ENCODE data around the gene ADK. TPM values are rescaled to one million over a fixed set of nuclear protein-coding genes. Genes with fewer than 3 reads are reported as not detected.
"Not testable (repeated sequence)": the region's sequence is repeated elsewhere in the genome, so short reads cannot be mapped to it uniquely, and the experiment has no call there.

ADK gene
- polyA plus RNA-seq, 12 donors = 28.2 to 42.0 (median 36.5) TPM; not detected in 1

DNA sequence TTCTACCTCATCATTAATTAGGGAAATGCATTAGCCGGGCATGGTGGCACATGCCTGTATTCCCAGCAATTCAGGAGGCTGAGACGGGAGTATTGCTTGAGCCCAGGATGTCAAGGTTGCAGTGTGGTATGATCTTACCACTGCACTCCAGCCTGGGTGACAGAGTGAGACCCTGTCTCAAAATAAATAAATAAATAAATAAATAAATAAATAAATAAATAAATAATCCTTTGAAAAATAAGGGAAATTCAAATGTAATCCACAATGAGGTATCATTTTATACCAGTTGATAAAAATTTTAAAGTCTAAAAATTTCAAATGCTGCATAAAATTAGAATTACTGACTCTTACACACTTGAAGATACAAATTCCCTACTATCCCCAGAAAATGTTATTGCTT, 334.3 kb downstream of the ADK start:
- no peak for DNase-seq

DNA sequence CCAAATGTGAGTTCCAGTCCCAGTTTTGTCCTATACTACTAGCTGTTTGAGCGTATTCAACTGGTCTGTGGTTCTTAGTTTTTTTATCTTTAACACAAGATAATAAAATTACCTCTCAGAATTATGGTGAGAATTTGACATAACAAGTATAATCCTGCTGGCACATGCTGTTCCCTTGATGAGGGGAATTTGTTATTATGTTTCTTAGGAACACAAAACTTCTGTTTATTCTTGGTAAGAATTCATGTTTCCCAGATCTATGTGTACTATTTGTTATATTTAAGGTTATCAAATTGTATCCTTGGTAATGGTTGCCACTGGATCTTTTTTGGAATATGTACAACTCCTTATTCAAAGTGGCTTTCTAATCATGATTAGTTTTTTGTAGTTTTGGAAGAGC, 335.6 kb downstream of the ADK start:
- DNase-seq = no peak

DNA sequence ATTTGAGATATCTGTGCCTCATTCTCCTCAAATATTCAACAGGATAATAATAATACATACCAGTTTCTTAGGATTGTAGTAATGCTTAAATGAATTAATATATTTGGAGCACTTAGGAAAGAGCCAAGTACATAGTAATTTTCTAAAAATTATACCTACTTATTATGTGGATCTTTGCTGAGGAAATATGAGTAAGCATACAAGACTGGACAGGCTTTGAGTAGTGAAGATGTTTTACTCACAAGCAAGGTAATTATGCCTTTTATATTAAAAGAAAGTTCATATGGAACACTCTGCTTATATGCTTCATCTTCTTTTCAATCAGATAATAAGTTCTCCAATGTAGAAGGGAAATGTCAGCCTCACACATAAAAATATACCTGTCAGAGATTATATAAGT, 337.9 kb downstream of the ADK start:
- no peak for DNase-seq

DNA sequence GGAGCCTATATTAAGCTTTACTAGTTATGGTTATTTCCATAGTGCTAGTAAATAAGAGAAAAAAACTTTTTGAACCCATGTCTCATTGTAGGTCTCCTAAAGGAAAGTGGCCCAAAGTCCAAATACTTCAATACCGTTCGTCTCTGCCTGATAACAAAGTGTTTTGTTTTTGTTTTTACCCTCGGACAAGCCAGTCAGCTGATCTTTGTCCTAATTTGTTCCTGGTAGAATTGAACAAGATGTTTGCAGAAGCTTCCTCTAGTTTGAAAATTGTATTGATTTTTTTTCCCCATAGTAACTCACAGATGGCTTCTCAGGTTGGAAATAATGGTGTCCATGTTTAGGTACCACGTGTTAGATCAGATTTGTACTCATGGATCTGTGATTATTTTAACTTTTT, 339.5 kb downstream of the ADK start:
- DNase-seq = no peak

DNA sequence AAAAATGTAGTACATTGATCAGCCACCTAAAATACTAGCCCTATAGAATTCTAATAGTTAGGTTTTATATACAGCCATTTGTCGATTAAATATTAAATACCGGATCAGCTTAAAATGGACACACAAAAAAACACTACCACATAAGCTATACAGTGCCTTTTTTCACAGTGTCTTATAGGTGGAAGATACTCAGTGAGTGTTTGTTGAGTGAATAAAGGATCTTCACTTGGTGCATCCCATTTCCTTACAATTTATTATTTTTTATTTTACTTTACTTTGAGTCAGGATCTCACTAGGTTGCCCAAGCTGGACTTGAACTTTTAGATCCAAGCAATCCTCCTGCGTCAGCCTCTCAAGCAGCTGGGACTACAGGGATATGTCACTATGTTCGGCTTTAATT, 340.0 kb downstream of the ADK start:
- DNase-seq = no peak

DNA sequence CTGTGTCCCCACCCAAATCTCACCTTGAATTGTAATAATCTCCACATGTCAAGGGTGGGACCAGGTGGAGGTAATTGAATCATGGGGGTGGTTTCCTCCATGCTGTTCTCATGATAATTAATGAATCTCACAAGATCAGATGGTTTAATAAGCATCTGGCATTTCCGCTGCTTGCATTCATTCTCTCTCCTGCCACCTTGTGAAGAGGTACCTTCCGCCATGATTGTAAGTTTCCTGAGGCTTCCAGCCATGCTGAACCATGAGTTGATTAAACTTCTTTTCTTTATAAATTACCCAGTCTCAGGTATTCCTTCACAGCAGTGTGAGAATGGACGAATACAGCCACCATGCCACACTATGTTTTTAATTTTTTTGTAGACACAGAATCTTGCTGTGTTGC, 345.3 kb downstream of the ADK start:
- DNase-seq = not testable (repeated sequence)

DNA sequence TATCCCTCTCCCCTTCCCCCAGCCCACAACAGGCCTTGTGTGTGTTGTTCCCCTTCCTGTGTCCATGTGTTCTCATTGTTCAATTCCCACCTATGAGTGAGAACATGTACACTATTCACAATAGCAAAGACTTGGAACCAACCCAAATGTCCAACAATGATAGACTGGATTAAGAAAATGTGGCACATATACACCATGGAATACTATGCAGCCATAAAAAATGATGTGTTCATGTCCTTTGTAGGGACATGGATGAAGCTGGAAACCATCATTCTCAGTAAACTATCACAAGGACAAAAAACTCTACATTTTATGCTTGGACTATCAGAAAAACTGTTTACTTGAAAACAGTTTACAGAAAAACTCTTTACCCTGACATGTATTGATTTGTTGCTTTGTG, 347.6 kb downstream of the ADK start:
- DNase-seq = not testable (repeated sequence)

DNA sequence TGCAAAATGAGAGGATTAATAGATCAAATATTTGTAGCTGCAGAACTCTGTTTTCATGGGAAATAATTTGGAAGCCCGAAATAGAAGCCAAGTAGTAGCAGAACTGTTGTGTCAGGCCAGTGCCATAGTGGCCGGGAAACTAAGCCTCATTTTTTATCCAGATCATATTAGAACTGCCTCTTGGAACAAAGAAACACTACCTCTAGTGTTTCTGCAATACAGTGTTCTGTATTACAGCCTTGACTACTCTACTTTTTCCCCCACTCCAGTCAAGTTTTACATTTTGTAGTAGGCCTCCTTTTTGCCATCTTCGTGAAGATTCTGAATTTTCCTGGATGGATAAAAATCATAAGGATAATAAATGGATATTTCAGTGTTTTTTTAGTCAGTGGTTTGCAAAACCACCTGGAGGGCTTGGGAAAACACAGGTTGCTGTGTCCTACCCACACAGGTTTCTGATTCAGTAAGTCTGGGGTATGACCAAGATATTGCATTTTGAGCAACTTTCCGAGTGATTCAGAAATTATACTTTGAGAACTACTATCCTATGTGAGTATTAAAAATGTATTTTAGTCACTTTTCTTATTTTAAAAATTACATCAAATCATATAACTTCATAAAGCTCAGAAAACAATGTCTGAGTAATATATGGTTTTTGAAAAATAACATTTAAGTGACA, 349.1 kb downstream of the ADK start:
- DNase-seq = no peak

DNA sequence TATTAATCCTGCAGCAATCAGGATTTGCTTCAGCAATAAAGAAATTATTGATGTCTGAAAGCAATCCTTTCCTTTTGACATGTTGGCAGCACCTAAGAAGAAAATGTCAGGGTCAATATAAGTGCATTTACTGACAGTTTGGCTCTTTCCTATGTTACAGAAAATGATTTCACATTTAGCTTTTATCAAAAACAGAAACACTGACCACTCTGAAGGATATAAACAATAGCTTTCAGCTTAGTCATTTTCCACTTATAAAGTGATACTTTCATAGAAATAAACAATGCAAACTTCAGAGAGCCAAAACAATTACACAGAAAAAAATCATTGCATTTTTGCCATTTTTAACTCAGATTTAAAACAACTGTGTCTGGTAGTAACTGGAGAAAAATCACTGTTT, 349.8 kb downstream of the ADK start:
- no peak for DNase-seq

DNA sequence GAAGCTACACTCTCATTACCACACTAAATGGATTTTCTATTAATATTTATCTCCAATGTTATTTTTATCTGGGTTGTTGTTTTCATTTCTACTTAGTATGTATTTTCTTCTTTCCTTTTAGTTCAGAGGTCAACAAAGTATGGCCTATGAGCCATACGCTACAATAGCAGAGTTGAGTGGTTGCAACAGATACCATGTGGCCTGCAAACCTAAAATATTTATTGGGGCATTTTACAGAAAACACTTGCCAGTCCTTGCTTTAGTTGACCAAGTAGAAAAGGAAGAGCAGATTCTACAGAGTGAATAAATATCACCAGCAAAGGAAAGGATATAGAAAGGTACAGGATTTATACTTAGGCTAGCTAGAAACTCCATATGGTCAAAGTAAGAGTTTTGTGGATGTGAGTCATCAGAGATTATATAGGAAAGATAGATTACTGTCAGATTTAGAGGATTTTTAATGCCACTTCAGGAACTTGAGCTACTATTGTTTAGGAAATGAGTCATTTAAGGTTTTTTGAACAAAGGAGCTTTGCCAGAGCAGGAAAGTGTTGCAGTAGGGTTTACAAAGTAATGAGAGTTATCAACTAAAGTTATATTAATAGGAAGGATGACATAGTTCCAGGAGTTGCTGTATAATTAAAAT, 352.1 kb downstream of the ADK start:
- DNase-seq = no peak

DNA sequence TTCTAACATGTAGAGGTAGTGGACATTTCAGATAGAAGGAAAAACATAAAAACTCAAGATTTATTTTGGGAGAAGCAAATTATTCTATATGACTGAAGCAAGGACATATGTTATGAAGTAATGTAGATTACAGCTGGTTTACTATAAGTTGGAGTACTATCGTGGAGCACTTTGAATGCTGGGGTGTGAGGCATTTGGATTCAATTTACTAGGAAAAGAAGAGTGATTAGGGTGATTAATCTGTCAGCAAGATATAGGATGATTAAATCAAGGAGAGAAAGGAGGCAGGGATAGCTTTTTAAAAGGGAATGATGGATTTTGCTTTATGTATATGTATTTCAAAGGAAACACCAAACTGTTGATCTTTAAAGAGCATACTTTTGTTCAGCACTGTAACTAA, 356.9 kb downstream of the ADK start:
- no peak for DNase-seq

DNA sequence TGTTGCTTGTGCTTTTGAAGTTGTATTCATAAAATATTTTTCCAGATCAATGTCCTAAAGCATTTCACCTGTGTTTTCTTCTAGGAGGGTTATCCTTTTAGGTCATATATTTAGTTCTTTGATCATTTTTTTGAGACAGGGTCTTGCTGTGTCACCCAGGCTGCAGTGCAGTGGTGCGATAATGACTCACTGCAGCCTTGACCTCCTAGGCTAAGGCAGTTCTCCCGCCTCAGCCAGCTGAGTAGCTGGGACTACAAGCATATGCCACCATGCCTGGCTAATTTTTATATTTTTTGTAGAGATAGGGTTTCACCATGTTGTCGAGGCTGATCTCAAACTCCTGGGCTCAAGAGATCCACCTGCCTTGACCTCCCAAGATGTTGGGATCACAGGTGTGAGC, 359.6 kb downstream of the ADK start:
- DNase-seq = no peak

DNA sequence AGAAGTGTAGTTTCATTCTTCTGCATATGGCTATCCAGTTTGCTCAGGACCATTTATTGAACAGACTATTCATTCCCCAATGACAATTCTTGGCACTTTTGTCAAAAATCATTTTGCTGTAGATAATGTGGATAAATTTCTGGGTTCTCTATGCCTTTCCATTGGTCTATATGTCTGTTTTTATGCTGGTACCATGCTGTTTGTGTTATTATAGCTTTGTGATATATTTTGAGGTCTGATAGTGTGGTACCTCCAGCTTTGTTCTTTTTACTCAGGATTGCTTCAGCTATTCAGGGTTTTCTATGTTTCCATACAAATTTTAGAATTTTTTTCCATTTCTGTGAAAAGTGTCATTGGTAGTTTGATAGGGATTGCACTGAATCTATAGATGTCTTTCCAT, 360.0 kb downstream of the ADK start:
- no peak for DNase-seq

DNA sequence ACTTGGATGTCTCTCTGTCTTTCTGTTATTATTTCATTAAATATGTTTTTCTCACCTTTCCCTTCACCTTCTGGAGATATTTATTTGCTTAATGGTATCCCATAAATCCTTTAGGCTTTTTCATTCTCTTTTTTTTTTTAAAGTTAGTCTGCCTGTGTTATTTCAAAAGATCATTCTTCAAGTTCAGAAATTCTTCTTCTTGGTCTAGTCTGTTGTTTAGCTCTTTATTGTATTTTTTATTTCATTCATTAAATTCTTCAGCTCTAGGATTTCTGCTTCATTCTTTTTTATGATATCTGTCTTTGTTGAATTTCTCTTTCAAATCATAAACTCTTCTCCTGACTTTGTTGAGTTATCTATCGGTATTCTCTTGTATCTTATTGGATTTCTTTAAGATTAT, 363.3 kb downstream of the ADK start:
- DNase-seq = no peak

DNA sequence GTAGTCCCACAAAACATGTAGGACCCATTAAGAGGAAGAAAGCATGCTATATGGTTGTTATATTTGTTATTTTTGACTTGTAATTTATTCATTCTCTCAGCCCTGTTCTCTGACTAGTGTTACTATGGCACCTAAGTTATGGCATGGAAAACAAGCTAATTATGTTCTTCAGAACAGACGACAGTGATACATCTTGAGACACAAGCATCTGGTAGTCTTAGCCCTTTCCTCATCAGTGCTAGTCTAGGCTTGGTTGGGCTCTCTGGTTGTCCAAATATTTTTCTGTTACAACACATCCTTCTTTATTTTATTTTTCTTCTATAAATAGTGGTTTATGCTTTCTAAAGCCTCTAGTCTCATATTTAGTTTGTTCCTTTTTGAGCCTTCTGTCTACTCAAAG, 367.0 kb downstream of the ADK start:
- DNase-seq = no peak

DNA sequence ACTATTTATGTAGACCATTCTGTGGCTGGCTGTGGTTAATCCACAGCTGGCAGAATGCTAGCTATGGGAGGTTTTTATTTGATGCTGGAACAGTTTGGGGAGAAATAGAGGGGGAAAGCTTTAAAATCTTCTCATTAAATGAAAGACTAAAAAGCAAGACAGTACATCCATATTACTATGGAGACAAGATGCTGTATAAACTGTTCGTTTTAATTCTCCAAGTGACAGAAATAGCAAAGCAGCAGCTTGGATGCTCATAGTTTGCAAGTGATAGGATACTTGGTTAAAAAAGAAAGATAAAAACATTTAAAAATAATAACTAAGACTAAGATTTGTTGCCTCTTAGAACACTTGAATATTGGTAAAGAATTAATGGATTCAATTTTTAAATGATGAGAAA, 370.5 kb downstream of the ADK start:
- DNase-seq = no peak

DNA sequence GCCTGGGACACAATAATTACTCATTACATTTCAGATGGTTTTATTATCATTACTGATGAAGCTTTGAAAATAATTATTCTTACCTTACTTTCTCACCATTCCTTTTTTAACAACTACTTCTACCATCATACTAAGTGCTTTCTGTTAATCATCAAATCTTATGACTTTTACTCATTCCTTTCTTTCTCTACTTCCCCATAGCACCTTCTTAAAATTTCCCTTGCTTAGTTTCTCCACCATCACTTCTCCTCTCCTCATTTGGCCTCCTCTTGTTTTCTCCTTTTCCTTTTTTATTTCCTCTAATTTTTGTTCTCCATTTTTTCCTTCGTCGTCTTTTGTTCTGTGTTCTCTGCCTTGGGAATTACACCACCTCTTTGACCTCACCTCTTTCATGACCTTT, 372.2 kb downstream of the ADK start:
- DNase-seq = no peak

DNA sequence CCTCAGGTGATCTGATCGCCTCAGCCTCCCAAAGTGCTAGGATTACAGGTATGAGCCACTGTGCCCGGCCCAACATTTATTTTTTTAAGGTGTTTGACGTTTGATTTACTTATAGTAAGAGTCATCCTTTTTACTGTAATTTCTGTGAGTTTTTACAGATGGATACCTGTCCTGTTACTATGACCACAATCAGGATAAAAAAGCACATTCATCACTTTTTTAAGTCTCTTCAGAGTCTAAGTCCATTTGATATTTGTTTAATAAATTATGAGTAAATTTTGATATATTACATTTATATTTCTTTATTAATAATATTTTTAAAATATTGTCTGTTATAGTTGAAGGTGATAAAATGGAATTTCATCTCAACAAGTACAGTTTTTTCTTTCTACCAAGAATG, 374.9 kb downstream of the ADK start:
- DNase-seq = no peak

DNA sequence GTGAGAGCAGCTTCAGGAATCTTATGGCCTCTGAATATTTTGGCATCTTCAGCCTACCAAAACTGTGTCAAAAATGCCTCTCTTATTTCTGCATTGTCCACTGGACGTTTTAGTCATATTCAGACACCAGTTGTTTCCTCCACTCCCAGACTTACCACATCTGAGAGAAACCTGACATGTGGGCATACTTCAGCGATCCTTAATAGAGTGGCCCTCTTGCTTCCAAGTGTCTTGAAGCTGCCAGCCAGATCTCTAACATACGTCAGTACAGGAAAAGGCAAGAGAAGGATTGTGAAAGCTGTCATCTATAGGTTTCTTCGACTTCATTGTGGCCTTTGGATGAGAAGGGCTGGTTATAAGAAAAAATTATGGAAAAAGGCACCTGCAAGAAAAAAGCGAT, 376.6 kb downstream of the ADK start:
- not testable (repeated sequence) for DNase-seq

DNA sequence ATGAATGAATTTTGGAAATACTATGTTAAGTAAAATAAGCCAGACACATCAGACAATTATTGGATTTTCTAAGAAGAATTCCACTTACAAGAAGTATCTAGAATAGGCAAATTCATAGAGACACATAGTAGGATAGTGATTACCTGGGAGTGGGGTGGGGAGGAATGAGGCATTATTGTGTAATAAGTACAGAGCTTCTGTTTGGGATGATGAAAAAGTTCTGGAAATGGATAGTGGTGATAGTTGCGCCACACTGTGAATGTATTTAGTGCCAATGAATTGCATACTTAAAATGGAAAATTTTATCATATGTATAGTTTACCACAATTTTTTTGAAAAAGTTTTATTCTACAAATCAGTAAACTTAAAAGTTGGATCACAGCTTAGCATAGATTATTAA, 378.2 kb downstream of the ADK start:
- no peak for DNase-seq

DNA sequence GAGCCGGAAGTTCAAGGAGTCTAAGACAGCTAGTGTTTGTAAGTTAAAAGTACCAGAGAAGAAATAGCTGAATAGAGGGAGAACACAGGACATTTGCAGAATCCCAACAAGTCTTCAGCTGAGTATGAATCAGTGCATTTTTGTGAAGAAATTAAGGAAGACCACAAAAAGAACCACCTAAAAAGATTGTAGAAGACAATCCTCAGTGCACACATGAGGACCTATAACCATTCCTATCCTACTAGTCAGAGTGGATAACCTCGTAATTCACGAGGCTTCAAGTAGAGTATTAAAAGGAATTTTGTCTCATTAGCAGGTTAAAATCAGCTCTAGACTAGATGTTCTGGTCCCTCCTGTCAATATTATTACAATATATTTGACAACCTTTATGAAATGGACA, 380.0 kb downstream of the ADK start:
- DNase-seq = no peak

DNA sequence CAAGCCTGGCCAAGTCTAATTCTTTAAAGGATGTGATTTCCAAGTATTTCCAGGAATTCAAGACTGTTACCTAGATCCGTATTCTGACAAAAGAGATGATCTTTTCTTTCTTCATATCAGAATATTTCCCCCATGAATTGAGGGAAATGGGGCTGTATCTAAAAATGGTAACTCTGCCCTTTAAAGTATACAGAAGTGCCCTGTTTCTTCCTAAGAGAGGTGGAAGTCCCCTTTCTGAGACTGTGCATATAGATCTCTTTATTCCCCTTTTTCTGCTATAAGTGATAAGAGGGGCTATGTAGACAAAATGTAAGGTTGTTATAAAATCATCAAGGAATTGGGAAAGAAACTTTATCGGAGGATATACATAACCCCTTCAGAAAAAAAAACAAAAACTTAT, 388.3 kb downstream of the ADK start:
- DNase-seq = no peak

DNA sequence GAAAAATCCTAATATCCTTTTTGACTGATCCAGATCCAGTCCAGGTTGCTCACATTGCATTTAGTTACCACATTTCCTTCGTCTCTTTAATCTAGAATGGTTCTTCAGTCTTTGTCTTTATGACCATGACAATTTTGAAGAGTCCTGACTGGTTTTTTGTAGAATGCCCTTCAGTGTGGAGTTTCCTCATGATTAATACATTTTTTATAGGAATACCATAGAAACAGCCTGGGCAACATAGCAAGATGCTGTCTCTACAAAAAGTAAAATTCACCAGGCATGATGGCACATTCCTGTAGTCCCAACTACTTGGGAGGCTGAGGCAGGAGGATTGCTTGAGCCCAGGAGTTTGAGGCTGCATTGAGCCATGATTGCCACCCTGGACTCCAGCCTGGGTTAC, 390.4 kb downstream of the ADK start:
- no peak for DNase-seq

DNA sequence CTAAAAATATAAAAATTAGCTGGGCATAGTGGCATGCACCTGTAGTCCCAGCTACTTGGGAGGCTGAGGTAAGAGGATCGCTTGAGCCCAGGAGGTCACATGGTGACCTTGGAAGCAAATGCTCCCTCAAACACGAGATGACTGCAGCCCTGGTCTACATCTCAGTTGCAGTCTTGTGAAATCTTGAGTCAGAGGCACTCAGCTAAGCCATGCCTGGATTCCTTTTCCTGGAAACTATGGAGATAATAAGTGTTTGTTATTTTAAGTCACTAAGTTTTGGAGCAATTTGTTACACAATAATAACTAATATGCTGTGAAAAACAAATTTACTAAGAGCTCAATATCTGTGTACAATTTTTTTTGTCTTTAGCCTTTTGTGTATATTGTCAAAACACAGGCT, 391.1 kb downstream of the ADK start:
- no peak for DNase-seq

All from muscle of arm (tissue), 12 donors.